HG02852 (cell line): ENCODE data around the gene SERTM1.

ENCODE experiments used
- ATAC-seq: cut with Tn5 transposase; IDR thresholded peaks from one replicate; pipeline ENCODE4 v1.9.1; 2021; ENCODE audit warnings: mild to moderate bottlenecking, moderate library complexity; ENCODE audit not compliant: unreplicated experiment

The SERTM1 gene

GRCh38 chr13:36710396-36710795 is 36.6 kb downstream of the SERTM1 start:
- ATAC-seq: no peak

GRCh38 chr13:36712290-36712689 is 38.5 kb downstream of the SERTM1 start:
- ATAC-seq: no peak

GRCh38 chr13:36712770-36713169 is 39.0 kb downstream of the SERTM1 start:
- no peak for ATAC-seq

- no peak for ATAC-seq
Observed at GRCh38 chr13:36713887-36714286, 40.1 kb downstream of the SERTM1 start.

GRCh38 chr13:36715841-36716240 is 42.0 kb downstream of the SERTM1 start:
- ATAC-seq: no peak

GRCh38 chr13:36717017-36717416 is 43.2 kb downstream of the SERTM1 start:
- no peak for ATAC-seq

GRCh38 chr13:36717966-36718545 is 44.2 kb downstream of the SERTM1 start:
- no peak for ATAC-seq

GRCh38 chr13:36718686-36719085 is 44.9 kb downstream of the SERTM1 start:
- no peak for ATAC-seq

- ATAC-seq: no peak
Observed at GRCh38 chr13:36724141-36724540, 50.3 kb downstream of the SERTM1 start.

- no peak for ATAC-seq
Observed at GRCh38 chr13:36725936-36726335, 52.1 kb downstream of the SERTM1 start.

GRCh38 chr13:36728006-36728405 is 54.2 kb downstream of the SERTM1 start:
- ATAC-seq: no peak

- no peak for ATAC-seq
Observed at GRCh38 chr13:36736119-36736726, 62.4 kb downstream of the SERTM1 start.

- ATAC-seq: no peak
Observed at GRCh38 chr13:36737524-36738083, 63.8 kb downstream of the SERTM1 start.

GRCh38 chr13:36745436-36745835 is 71.6 kb downstream of the SERTM1 start:
- ATAC-seq: no peak

- no peak for ATAC-seq
Observed at GRCh38 chr13:36746051-36746450, 72.2 kb downstream of the SERTM1 start.
